ENCODE measurements around the gene PCDHB7.
A peak's percentile ranks its signal among the peaks of the same experiment; 100 is the strongest.
"Not testable (repeated sequence)": the region's sequence is repeated elsewhere in the genome, so short reads cannot be mapped to it uniquely, and the experiment has no call there.

PCDHB7 gene

GRCh38 chr5:141172381-141173204, at the start of gene PCDHB7:
PCDHB7 (plus strand) TSS chr5:141172644; CDS start chr5:141172836, 192 bp downstream.
- TF ChIP-seq PKNOX1 (IDR thresholded peaks at IDR 0.05) (no peak), NFRKB (IDR thresholded peaks at IDR 0.05) (no peak), L3MBTL2 (conservative IDR thresholded peaks at IDR 0.05) (no peak), ELF4 (IDR thresholded peaks at IDR 0.05) (no peak)
- ChIA-PET POLR2A (no interaction called here), CTCF (interaction anchor here (1.3 kb wide), 1 partner anchor 303 kb away, joined by 4 read pairs; no protein-coding TSS in a partner anchor)
- DNase-seq (ENCODE audit: extremely low spot score), result peak; percentile 19

DNA sequence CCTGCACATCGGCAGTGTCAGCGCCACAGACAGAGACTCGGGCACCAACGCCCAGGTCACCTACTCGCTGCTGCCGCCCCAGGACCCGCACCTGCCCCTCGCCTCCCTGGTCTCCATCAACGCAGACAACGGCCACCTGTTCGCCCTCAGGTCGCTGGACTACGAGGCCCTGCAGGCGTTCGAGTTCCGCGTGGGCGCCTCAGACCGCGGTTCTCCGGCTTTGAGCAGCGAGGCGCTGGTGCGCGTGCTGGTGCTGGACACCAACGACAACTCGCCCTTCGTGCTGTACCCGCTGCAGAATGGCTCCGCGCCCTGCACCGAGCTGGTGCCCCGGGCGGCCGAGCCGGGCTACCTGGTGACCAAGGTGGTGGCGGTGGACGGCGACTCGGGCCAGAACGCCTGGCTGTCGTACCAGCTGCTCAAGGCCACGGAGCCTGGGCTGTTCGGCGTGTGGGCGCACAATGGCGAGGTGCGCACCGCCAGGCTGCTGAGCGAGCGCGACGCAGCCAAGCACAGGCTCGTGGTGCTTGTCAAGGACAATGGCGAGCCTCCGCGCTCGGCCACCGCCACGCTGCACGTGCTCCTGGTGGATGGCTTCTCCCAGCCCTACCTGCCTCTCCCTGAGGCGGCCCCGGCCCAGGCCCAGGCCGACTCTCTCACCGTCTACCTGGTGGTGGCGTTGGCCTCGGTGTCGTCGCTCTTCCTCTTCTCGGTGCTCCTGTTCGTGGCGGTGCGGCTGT, 48.9 kb upstream of the PCDHB7 start:
- CTCF ChIA-PET; POLR2A ChIA-PET; DNase-seq (ENCODE audit: extremely low spot score): not testable (repeated sequence)

DNA sequence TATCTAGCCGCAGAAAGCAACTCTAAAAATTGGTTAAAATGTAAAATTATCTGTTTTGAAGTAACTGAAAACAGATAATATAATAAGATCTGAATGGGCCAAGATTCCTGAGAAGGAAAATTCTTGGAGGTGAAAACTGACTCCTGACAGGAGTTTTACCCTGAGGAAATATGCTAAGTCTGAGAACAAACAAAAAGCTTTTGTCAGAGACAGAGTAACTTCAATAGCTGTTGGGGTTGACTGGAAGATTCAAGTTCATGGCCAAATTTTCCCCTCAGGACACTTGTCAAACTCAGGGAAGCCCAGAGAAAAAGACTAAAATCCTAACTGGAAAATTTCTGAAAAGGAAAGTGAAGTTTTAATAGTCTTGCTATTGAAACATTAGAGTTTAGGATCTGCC, 45.1 kb upstream of the PCDHB7 start:
- TF ChIP-seq SP1 (IDR thresholded peaks at IDR 0.05), result no peak
- TF ChIP-seq BHLHE40 (IDR thresholded peaks at IDR 0.05; ENCODE audit: borderline replicate concordance), result no peak
- TF ChIP-seq PKNOX1 (IDR thresholded peaks at IDR 0.05), result no peak
- no peak for TF ChIP-seq HDGF (IDR thresholded peaks at IDR 0.05; ENCODE audit: borderline replicate concordance)
- TF ChIP-seq FOXM1 (IDR thresholded peaks at IDR 0.05; ENCODE audit: borderline replicate concordance), result no peak
- TF ChIP-seq ARNT (IDR thresholded peaks at IDR 0.05), result no peak
- no peak for TF ChIP-seq LEF1 (IDR thresholded peaks at IDR 0.05; ENCODE audit: borderline replicate concordance)
- no peak for TF ChIP-seq FOXK2 (IDR thresholded peaks at IDR 0.05)
- DNase-seq (ENCODE audit: extremely low spot score), result no peak
- ChIA-PET CTCF (no interaction called here), POLR2A (interaction anchor here (0.6 kb wide), 1 partner anchor 208 kb away, joined by 3 read pairs; no protein-coding TSS in a partner anchor)

DNA sequence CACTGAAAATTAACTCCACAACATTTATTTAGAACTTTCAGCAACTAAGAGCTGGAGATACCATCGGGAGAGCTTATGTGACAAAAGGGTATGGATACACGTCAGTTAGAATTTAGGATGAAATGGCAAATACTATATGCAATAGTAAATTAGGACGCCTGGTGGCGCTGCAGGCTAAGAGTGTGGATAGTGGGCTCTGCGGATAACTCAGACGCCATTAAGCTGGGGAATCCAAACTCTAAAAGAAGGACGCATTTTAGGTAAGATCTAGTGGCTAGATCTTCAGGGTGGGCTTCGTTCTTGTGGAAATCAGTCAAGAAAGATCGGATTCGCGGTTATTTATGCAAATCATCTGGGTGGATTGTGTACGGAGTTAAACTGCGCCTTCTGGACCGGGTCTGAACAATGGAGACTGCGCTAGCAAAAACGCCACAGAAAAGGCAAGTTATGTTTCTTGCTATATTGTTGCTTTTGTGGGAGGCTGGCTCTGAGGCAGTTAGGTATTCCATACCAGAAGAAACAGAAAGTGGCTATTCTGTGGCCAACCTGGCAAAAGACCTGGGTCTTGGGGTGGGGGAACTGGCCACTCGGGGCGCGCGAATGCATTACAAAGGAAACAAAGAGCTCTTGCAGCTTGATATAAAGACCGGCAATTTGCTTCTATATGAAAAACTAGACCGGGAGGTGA, 37.3 kb upstream of the PCDHB7 start, which contains the start of gene PCDHB5:
Gene PCDHB5, plus strand, starts transcription at position 177 of the 688 bp plus-strand sequence. Its CDS starts 229 bp downstream, at position 406.
- peak; percentile 15 for DNase-seq (ENCODE audit: extremely low spot score)
- POLR2A ChIA-PET, result no interaction called here
- TF ChIP-seq ELF4 (IDR thresholded peaks at IDR 0.05) (no peak), ARNT (IDR thresholded peaks at IDR 0.05) (no peak), LEF1 (IDR thresholded peaks at IDR 0.05; ENCODE audit: borderline replicate concordance) (no peak), SP1 (IDR thresholded peaks at IDR 0.05) (no peak), NFRKB (IDR thresholded peaks at IDR 0.05) (no peak), CTBP1 (IDR thresholded peaks at IDR 0.05; ENCODE audit: borderline replicate concordance) (no peak), SUZ12 (IDR thresholded peaks at IDR 0.05) (no peak), FOXA1 (IDR thresholded peaks at IDR 0.05) (no peak), HDGF (IDR thresholded peaks at IDR 0.05; ENCODE audit: borderline replicate concordance) (no peak), ZNF384 (IDR thresholded peaks at IDR 0.05) (no peak)
- CTCF ChIA-PET, result interaction anchor here (0.8 to 1.3 kb wide), 2 partner anchors 47 to 85 kb away, joined by 3 read pairs; partner anchors contain the start of gene PCDHB16

- POLR2A ChIA-PET, result no interaction called here
- TF ChIP-seq HDGF (IDR thresholded peaks at IDR 0.05; ENCODE audit: borderline replicate concordance) (no peak), TARDBP (IDR thresholded peaks at IDR 0.05) (no peak), ZNF384 (IDR thresholded peaks at IDR 0.05) (no peak), ELF4 (IDR thresholded peaks at IDR 0.05) (no peak), PKNOX1 (IDR thresholded peaks at IDR 0.05) (no peak), SP1 (IDR thresholded peaks at IDR 0.05) (no peak), BHLHE40 (IDR thresholded peaks at IDR 0.05; ENCODE audit: borderline replicate concordance) (no peak), L3MBTL2 (conservative IDR thresholded peaks at IDR 0.05) (no peak), ARNT (IDR thresholded peaks at IDR 0.05) (no peak)
- no peak for DNase-seq (ENCODE audit: extremely low spot score)
- CTCF ChIA-PET, result interaction anchor here (1.3 kb wide), 1 partner anchor 47 kb away, joined by 3 read pairs; the partner anchor contains the start of gene PCDHB16
Observed at GRCh38 chr5:141135718-141136266, 36.7 kb upstream of the PCDHB7 start.

GRCh38 chr5:141137346-141137745, 35.1 kb upstream of the PCDHB7 start:
- POLR2A ChIA-PET; CTCF ChIA-PET; DNase-seq (ENCODE audit: extremely low spot score): not testable (repeated sequence)

Measured in HEK293T (cell line).